GM12801 (cell line): Measurements from ENCODE around the gene NBL1.

Experiments
- TF ChIP-seq, protein P1 (sequence below): IDR thresholded peaks from one replicate; pipeline ENCODE4 v1.5.1; 2011; ENCODE audit warnings: control low read depth; ENCODE audit not compliant: insufficient read length; ENCODE audit errors: extremely low read depth

Gene NBL1

GRCh38 chr1:19682901-19683300 lies 38.8 kb downstream of the NBL1 start:
- TF ChIP-seq, protein P1, sequence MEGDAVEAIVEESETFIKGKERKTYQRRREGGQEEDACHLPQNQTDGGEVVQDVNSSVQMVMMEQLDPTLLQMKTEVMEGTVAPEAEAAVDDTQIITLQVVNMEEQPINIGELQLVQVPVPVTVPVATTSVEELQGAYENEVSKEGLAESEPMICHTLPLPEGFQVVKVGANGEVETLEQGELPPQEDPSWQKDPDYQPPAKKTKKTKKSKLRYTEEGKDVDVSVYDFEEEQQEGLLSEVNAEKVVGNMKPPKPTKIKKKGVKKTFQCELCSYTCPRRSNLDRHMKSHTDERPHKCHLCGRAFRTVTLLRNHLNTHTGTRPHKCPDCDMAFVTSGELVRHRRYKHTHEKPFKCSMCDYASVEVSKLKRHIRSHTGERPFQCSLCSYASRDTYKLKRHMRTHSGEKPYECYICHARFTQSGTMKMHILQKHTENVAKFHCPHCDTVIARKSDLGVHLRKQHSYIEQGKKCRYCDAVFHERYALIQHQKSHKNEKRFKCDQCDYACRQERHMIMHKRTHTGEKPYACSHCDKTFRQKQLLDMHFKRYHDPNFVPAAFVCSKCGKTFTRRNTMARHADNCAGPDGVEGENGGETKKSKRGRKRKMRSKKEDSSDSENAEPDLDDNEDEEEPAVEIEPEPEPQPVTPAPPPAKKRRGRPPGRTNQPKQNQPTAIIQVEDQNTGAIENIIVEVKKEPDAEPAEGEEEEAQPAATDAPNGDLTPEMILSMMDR = no peak

GRCh38 chr1:19683351-19683750 lies 39.2 kb downstream of the NBL1 start:
- TF ChIP-seq, protein P1 = no peak

GRCh38 chr1:19684677-19685076 lies 40.6 kb downstream of the NBL1 start:
- TF ChIP-seq, protein P1 = no peak

DNA sequence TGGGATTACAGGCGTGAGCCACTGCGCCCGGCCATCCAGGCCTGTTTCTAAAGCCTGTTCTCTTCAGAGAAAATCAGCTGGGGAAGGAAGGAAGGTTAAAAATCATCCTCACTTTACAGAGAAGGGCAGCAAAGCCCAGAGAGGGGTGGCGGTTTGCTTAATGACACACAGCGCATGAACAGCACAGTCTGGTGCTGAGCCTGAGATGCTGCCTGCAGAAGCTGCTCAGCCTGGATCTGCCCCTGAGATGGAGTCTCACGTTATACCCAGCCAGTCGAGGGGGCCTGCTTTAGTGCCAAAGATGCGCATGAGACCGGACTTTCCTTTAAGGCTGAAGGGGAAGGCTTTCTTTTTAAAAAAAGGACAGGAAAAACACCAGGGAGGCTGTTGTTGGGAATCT lies 41.9 kb downstream of the NBL1 start:
- TF ChIP-seq, protein P1 = no peak

GRCh38 chr1:19687414-19687813 lies 43.3 kb downstream of the NBL1 start:
- TF ChIP-seq, protein P1 = no peak

DNA sequence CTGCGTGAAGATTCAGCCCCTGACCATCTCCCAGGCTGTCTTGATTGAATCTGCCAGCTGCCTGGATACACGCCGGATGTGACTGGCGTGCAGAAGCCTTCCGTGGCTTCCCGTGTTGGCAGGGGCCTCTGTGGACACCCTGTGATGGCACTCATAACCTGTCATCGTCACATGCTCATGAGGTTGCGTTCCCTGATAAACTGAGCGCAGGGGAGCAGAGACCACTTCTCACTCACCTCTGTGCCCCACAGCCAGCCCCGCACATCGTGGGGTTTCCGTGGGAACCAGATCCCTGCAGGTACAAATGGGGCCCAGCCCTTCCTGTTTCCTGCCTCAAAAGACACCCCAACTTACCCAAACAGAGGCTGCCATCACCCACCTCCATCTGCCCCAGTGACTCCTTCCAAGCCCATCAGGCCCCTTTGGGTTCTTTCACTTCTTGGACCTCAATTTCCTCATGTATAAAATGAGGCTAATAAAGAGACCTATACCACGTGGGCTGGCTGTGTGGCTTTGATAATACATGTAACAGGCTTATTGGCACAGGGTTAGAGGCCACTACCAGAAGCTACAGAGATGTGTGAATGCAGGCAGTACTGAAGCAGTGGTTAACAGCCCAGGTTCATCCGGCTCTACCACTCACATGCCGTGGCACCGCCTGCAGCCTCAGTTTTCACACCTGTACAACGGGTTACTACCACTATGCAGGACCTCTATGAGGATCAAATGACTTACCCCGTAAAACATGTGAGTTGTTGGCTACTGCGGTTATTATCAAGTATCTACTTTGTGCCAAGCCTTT lies 44.1 kb downstream of the NBL1 start:
- TF ChIP-seq, protein P1 = no peak

DNA sequence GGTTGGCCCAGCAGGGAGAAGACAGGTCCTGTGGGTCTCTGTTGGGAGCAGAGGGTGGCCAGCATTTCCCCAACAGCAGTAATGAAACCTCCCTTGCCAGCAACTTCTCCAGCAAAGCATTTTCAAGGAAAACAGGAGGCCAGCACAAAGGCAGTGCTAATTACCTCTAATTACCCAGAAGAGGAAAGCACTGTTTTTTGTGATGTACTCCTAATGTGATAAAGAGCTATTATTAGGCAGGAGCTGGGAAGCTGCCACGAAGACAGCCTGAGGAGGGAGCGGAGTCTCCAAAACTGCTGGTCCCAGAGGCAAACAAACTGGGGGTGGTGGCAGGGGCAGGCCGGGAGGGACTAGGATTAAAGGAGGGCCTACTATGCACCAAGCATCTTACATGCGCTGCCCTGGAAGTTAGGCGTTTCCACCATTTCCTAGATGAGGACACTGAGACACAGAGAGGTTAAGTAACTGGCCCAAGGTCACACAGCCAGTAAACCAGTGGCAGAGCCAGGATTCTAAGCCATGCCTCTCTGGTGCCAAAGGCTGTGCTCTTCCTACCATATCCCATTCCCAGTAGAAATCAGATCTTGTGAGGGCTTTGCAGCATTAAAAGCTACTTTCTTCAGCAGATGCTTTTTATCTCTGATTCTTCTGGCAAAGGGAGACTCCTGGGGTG lies 45.1 kb downstream of the NBL1 start:
- TF ChIP-seq, protein P1 = no peak
